IPS-NIHi11 (cell line): ENCODE results near the gene HAP1.
A peak's percentile ranks its signal among the peaks of the same experiment; 100 is the strongest.

Source experiments
- DNase-seq: peaks from one replicate; pipeline ENCODE4 v3.0.0; 2012; ENCODE audit warnings: mixed read lengths, low spot score

HAP1 gene

GRCh38 chr17:41766135-41766534 lies 31.7 kb upstream of the HAP1 start:
- DNase-seq: no peak

DNA sequence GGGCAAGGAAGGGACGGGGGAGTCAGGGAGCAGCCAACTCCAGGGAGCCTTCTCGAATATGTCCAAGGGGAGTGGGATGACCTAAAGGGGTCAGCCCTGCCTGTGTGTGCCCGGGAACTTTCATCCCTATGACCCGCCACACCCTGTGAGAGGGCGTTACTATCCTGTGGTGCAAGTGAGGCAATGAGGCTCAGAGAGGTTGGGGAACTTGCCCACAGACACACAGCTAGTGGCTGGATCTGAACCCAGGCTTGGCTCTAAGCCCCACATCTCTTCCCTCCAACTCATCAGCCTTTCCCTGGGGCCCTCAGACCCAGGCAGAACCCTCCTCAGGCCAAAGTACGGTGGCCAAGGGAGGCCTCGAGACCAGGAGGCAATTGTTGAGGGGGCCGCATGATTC lies 28.9 kb upstream of the HAP1 start:
- peak; percentile 3 for DNase-seq

- DNase-seq: peak; percentile 2
These were observed 28.4 kb upstream of the HAP1 start for GRCh38 chr17:41762841-41763240.

- DNase-seq: no peak
These were observed 27.9 kb upstream of the HAP1 start for GRCh38 chr17:41762391-41762790.

DNA sequence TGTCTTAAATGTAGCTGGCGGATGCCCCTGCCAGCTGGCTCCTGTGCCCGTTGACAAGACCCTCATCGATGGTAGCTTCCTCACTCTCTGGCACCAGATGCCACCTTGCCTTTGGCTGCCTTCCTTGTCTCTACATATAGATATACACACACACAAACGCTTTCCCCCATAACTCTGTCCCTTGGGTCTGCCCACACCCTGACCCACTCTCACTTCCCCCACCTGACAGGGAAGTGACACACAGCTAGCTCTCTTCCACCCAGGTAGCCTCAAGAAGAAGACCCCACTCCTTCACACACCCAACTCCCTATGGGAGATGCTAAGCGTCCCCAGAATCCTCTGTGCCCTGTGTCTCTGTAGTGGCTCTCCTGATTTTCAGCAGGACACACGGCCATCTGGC lies 26.4 kb upstream of the HAP1 start:
- no peak for DNase-seq

GRCh38 chr17:41758601-41759000 lies 24.2 kb upstream of the HAP1 start:
- DNase-seq: peak; percentile 10

DNA sequence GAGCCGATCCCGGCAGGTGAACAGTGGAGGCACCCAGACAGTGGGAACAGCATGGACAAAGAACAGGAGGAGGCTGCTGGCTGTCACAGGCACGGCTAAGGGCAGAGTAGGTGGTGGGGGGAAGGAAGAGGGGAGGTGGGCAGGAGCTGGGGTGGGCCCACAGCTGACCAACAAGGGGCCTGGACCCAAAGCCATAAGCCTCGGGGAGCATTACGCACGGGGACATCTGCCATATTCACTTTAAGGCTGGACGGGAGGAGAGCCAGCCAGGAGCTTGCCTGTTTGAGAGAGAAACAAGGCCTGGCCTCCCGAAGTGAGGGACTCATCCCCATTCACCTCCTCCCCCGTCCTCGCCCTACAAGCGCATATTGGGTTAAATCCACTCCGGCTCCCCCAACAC lies 19.6 kb upstream of the HAP1 start:
- no peak for DNase-seq

DNA sequence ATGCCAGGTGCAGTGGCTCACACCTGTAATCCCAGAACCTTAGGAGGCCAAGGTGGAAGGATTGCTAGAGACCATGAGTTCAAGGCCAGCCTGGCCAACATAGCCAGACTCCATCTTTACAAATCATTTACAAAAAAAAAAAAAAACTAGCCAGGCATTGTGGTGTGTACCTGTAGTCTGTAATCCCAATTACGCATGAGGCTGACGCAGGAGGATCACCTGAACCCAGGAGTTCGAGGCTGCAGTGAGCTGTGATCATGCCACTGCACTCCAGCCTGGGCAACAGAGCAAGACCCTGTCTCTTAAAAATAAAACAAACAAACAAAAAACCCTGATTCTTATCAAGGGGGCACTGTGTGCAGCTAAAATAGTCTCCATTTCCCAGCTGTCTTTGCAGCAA lies 16.8 kb upstream of the HAP1 start:
- DNase-seq: no peak

DNA sequence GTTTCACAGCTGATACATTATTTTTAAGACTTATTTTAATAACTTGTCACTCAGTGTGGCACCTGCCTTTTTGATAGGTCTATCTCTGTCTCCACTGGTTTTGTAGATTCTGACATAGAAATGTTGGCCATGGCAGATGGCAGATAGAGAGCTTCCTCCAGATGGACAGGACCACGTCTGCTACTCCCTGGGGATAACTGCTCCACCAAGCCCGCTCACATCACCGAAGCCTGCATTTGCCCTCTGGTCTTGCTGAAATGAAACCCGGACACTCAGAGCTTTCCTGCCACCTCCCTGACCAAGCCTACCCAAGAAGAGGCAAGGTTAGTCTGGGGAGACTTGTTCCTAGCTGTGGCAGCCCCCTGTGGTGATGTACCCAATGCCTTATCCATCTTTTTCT lies 16.4 kb upstream of the HAP1 start:
- no peak for DNase-seq

DNA sequence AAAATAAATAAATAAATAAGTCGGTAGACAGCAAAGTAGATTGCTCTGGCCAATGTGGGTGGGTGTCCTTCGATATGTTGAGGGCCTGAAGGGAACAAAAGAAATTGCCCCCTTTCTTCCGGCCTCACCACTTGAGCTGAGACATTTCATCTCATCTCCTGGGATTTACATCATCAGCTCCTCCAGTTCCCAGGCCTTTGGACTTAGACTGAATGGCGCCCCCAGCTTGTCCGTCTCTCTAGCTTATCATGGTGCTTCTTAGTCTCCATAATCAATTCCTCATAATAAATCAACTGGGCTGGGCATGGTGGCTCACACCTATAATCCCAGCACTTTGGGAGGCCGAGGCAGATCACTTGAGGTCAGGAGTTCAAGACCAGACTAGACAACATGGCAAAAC lies 13.8 kb upstream of the HAP1 start:
- no peak for DNase-seq

GRCh38 chr17:41741709-41742108 lies 7.3 kb upstream of the HAP1 start:
- DNase-seq: no peak

DNA sequence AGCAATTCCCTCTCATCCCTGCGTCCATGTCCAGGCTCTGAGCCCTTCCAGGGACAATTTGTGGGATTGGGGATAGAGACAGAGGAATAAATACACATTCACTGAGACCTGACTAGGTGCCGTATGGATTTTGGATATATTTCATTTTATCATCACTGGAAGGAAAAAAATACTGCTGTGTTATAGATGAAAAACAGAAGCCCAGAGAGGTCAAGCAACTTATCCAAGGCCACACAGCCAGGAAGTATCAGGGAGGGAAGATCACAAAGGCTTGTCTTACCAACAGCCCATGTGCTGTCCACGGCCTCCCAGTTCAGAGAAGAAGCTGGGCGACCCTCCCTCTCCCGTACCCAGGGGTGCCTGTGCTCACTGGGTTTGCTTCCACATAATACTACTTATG lies 6.1 kb upstream of the HAP1 start:
- no peak for DNase-seq

GRCh38 chr17:41739661-41740352 lies 5.4 kb upstream of the HAP1 start:
- no peak for DNase-seq

DNA sequence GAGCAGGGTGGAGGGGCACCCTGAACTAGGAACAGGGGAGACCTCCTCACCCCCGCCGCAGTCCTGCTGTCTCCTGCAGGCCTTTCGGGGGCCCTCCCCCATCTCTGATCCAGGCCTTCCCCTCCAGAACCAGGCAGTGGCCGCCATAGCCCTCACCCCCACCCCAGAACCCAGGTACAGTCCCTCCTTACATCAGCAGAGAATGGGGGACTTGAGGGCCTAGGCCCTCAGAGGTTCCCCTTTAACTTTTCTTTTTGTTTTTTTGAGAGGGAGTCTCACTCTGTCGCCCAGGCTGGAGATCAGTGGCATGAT lies 4.3 kb upstream of the HAP1 start:
- no peak for DNase-seq

DNA sequence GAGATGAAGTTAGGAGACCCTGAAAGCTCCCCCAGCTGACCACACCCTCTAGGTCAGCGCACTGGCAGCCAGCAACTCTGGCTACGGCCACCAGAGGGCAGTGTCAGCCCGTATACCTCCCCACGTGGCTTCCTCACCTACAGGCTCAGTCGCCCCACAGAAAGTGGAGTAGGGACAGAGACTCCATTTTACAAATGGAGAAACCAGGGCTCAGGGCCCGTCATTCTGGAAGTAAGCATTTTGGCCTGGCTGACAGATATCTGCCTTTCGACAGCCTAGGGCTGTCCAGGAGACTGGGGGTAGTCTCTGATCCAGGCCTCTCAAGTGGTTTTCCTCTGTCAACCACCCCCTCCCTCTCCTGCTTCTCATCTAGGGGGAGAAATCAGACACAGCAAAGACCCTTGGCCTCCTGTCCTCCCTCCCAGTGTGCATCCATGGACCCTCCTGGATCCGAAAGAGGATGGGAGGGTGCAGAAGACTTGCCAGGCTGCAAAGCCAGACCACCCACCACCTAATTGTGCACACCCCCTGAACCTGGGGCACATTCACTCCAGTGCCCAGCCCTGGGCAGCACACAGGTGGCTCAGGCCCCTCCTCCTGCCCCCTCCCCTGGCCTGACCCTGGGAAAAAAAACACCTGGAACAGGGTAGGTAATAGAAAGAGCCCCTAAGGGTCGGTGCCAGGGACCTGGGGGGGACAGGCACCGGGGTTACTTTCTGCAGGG lies 3.8 kb upstream of the HAP1 start:
- peak; percentile 90 for DNase-seq

DNA sequence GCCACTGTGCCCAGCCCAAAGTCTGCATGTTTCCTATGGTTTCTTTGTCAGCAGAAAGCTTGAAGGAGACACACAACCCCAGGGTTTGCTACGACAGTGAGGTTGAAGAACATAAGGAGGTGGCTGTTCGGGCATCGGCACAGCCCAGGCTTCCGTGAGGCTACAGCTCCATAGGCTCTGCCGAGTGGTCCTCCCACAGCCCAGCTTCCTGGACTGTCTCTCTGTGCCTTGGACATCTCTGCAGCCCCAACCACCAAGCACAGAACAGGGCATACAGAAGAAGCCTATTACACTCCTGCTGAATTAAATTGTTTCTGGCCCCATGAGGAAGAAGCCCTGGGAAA lies 3.2 kb upstream of the HAP1 start:
- DNase-seq: no peak

GRCh38 chr17:41736983-41737679 lies 2.7 kb upstream of the HAP1 start:
- DNase-seq: no peak

DNA sequence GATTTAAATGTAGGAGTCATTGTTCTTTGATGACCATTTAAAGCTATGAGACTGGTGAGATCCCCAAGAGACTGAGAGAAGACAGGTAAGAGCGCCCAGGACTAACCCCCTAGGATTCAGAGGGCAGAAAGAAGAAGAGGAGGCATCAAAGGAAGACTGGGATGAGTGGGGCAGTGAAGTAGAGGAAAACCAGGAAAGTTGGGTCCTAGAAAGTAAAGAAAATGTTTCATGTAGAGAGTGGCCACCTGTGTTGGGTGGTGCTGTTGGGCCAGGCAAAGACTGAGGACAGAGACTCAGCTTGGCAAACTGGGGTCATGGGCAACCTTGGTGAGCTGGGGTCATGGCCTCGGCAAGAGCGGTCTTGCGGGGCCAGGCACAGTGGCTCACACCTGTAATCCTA lies 1.3 kb upstream of the HAP1 start:
- no peak for DNase-seq

GRCh38 chr17:41734949-41735313 lies 488 bp upstream of the HAP1 start:
- no peak for DNase-seq

DNA sequence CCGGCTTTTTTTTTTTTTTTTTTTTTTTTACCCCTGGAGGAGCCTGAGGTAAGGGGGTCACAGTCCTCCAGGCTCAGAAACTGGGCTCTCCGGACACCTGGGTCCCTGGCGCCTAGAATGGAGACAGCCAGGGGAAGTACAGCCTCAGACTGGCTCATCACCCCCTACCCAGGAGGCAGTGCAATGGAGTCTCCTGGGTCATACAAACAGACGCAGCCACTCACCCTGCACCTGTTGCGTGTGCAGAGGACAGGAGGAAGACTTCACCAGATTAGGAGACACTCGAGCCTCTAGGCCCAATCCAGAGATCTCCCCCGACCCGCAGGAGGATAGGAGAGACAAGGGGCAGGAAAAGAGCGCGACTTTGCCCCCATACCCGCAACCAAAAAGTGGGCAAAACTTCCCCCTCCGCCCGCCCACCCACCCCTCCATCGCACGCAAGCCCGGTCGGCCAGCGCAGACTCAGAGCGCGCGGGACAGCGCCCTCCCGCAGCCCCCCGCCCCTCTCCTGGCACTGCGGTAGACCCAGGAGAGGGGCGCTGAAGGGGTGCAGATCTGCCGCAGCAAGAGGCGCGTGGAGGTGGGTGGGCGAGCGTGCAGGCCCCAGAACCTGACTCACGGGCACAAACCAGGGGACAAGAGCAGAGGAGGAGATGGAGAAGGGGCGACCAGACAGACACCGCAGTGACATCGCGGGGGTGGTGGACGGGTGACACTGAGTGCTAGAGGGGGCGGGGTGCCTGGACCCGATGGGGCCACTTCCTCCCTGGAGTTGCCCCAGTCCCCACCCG lies 900 bp downstream of the HAP1 start:
- DNase-seq: no peak

DNA sequence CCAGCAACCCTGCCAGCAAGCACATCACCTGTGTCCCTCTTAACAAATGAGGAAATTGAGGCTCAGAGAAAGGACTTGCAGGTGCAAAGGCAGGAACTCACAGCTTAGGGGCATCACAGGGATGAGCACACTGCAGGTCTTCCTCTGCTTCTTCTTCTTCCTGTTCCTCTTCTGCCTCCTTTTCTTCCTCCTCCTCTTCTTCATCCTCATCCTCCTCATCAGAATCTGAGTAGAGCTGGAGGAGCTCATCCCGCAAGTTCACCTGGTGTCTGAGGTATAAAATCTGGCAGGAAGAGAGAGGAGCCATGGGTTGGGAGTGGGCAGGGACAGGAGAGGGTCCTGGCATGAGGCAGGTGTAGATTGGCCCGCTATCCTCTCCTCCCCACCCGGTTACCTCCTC lies 2.6 kb downstream of the HAP1 start:
- no peak for DNase-seq

DNA sequence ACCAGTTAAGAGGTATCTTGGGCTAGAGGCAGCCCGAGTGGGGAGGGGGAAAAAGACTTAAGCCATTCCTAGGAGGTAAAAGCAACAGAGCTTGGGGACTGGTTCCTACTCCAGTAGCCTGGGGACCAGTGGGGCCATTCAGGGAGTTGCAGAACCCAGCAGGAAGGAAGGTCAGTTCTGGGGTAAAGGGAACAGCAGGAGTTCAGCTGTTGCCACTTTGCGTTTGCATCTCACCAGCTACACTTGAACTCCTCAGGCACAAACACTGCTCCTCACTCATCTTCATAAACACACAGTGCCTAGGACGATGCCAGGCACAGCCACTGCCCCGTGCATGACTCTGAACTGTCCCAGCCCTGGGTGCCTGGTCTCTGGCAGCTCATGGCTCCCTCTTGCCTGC lies 4.0 kb downstream of the HAP1 start:
- no peak for DNase-seq

DNA sequence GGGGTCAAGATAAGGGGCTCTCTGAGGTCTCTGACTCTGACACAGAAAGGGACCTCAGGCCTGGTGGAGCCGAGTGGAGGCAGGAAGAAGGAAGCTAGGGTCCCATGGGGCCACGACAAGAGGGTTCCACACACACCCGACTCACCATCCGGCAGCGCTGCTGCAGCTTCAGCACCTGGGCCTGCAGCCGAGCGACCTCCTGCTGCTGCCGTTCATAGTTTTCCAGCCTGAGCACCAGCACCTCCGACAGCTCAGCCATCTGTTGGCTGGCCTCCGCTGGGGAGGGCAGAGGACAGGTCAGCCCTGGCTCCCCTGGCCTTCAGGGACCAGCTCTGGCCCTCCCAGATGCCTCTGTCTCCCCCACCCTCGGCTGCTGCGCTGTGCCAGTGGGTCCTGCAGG lies 6.4 kb downstream of the HAP1 start:
- DNase-seq: no peak
